Stimulated activated memory B cell treated with anti-CD40 and anti-IgM and Interleukin-4, amounts not matched to agents 10 μg/mL and 1 μg/mL and 100 μg/mL, for 72 hours (primary cell): ENCODE data around the gene BCL3.

Experiments used
- ATAC-seq: fragments of 150-1000 bp; cut with Tn5 transposase; 2 replicates; pipeline ENCODE4 v1.10.0; 2021
- H3K27ac Mint-ChIP-seq: one replicate; pipeline ENCODE4 v1.8.0; 2022; ENCODE audit warnings: mild to moderate bottlenecking, mixed read lengths
- H3K27me3 Mint-ChIP-seq: one replicate; pipeline ENCODE4 v1.8.0; 2022; ENCODE audit warnings: mixed read lengths
- H3K36me3 Mint-ChIP-seq: one replicate; pipeline ENCODE4 v1.8.0; 2022; ENCODE audit warnings: mixed read lengths
- H3K4me1 Mint-ChIP-seq: one replicate; pipeline ENCODE4 v1.8.0; 2022; ENCODE audit warnings: mixed read lengths
- H3K4me3 Mint-ChIP-seq: one replicate; pipeline ENCODE4 v1.8.0; 2022; ENCODE audit warnings: mild to moderate bottlenecking, moderate library complexity, mixed read lengths
- H3K9me3 Mint-ChIP-seq: one replicate; pipeline ENCODE4 v1.8.0; 2022; ENCODE audit warnings: mixed read lengths

Gene BCL3

GRCh38 chr19:44745341-44745831 lies 3.1 kb upstream of the BCL3 start:
- Mint-ChIP-seq H3K9me3 (no peaks in the 10 kb centered on the region), H3K4me1 (peaks cover 45% of the 10 kb centered on the region), H3K4me3 (no peak overlapping the region), H3K27me3 (no peaks in the 10 kb centered on the region), H3K36me3 (peaks cover 7% of the 10 kb centered on the region), H3K27ac (peak overlapping the region; percentile 84)
- no peak for ATAC-seq

- H3K4me3 Mint-ChIP-seq = peak overlapping the region; percentile 30
- peak overlapping the region; percentile 84 for H3K27ac Mint-ChIP-seq
- peaks cover 13% of the 10 kb centered on the region for H3K36me3 Mint-ChIP-seq
- H3K27me3 Mint-ChIP-seq = no peaks in the 10 kb centered on the region
- peaks cover 51% of the 10 kb centered on the region for H3K4me1 Mint-ChIP-seq
- no peaks in the 10 kb centered on the region for H3K9me3 Mint-ChIP-seq
- no peak for ATAC-seq
Observed at GRCh38 chr19:44745887-44746600, 2.5 kb upstream of the BCL3 start.

- Mint-ChIP-seq H3K36me3 (peaks cover 19% of the 10 kb centered on the region), H3K27ac (peak overlapping the region; percentile 84), H3K4me1 (peaks cover 57% of the 10 kb centered on the region), H3K27me3 (no peaks in the 10 kb centered on the region), H3K9me3 (no peaks in the 10 kb centered on the region), H3K4me3 (peak overlapping the region; percentile 84)
- ATAC-seq = no peak
Observed at GRCh38 chr19:44746616-44746945, 1.9 kb upstream of the BCL3 start.

GRCh38 chr19:44746946-44747738 lies 1.4 kb upstream of the BCL3 start:
- H3K4me1 Mint-ChIP-seq = peaks cover 62% of the 10 kb centered on the region
- peak; percentile 84 for ATAC-seq
- H3K9me3 Mint-ChIP-seq = no peaks in the 10 kb centered on the region
- H3K27ac Mint-ChIP-seq = peak overlapping the region; percentile 84
- H3K4me3 Mint-ChIP-seq = peak overlapping the region; percentile 84
- peaks cover 24% of the 10 kb centered on the region for H3K36me3 Mint-ChIP-seq
- H3K27me3 Mint-ChIP-seq = no peaks in the 10 kb centered on the region

- Mint-ChIP-seq H3K36me3 (peaks cover 31% of the 10 kb centered on the region), H3K4me1 (peaks cover 63% of the 10 kb centered on the region), H3K27me3 (no peaks in the 10 kb centered on the region), H3K27ac (peak overlapping the region; percentile 84), H3K9me3 (no peaks in the 10 kb centered on the region), H3K4me3 (peak overlapping the region; percentile 84)
- peak; percentile 17 for ATAC-seq
Observed at GRCh38 chr19:44747739-44748425, 626 bp upstream of the BCL3 start.

GRCh38 chr19:44749292-44749691 lies 784 bp downstream of the BCL3 start:
- Mint-ChIP-seq H3K9me3 (no peaks in the 10 kb centered on the region), H3K27me3 (no peaks in the 10 kb centered on the region), H3K4me1 (peaks cover 69% of the 10 kb centered on the region), H3K4me3 (peak overlapping the region; percentile 94), H3K36me3 (peaks cover 31% of the 10 kb centered on the region), H3K27ac (peak overlapping the region; percentile 84)
- ATAC-seq = no peak

GRCh38 chr19:44749994-44750393 lies 1.5 kb downstream of the BCL3 start:
- Mint-ChIP-seq H3K27ac (peak overlapping the region; percentile 84), H3K4me3 (peak overlapping the region; percentile 94), H3K9me3 (no peaks in the 10 kb centered on the region), H3K27me3 (no peaks in the 10 kb centered on the region), H3K4me1 (peaks cover 76% of the 10 kb centered on the region), H3K36me3 (peaks cover 36% of the 10 kb centered on the region)
- no peak for ATAC-seq

GRCh38 chr19:44752123-44752815 lies 3.8 kb downstream of the BCL3 start:
- no peaks in the 10 kb centered on the region for H3K27me3 Mint-ChIP-seq
- no peaks in the 10 kb centered on the region for H3K9me3 Mint-ChIP-seq
- H3K36me3 Mint-ChIP-seq = peaks cover 47% of the 10 kb centered on the region
- H3K27ac Mint-ChIP-seq = peak overlapping the region; percentile 84
- peaks cover 66% of the 10 kb centered on the region for H3K4me1 Mint-ChIP-seq
- ATAC-seq = no peak
- peak overlapping the region; percentile 97 for H3K4me3 Mint-ChIP-seq

GRCh38 chr19:44752816-44753625 lies 4.5 kb downstream of the BCL3 start:
- Mint-ChIP-seq H3K4me1 (peaks cover 59% of the 10 kb centered on the region), H3K4me3 (peak overlapping the region; percentile 97), H3K27me3 (no peaks in the 10 kb centered on the region), H3K36me3 (peaks cover 54% of the 10 kb centered on the region), H3K27ac (peak overlapping the region; percentile 84), H3K9me3 (no peaks in the 10 kb centered on the region)
- ATAC-seq = peak; percentile 89

GRCh38 chr19:44753626-44753931 lies 5.1 kb downstream of the BCL3 start:
- no peaks in the 10 kb centered on the region for H3K27me3 Mint-ChIP-seq
- peaks cover 59% of the 10 kb centered on the region for H3K36me3 Mint-ChIP-seq
- peaks cover 58% of the 10 kb centered on the region for H3K4me1 Mint-ChIP-seq
- H3K27ac Mint-ChIP-seq = peak overlapping the region; percentile 84
- no peaks in the 10 kb centered on the region for H3K9me3 Mint-ChIP-seq
- H3K4me3 Mint-ChIP-seq = peak overlapping the region; percentile 97
- no peak for ATAC-seq

GRCh38 chr19:44753932-44754749 lies 5.6 kb downstream of the BCL3 start:
- H3K36me3 Mint-ChIP-seq = peaks cover 65% of the 10 kb centered on the region
- peaks cover 57% of the 10 kb centered on the region for H3K4me1 Mint-ChIP-seq
- peak; percentile 50 for ATAC-seq
- H3K9me3 Mint-ChIP-seq = no peaks in the 10 kb centered on the region
- no peaks in the 10 kb centered on the region for H3K27me3 Mint-ChIP-seq
- H3K27ac Mint-ChIP-seq = peak overlapping the region; percentile 84
- H3K4me3 Mint-ChIP-seq = peak overlapping the region; percentile 97

GRCh38 chr19:44754750-44755080 lies 6.2 kb downstream of the BCL3 start:
- Mint-ChIP-seq H3K4me1 (peaks cover 55% of the 10 kb centered on the region), H3K27me3 (no peaks in the 10 kb centered on the region), H3K4me3 (peak overlapping the region; percentile 97), H3K9me3 (no peaks in the 10 kb centered on the region), H3K36me3 (peaks cover 65% of the 10 kb centered on the region), H3K27ac (peak overlapping the region; percentile 84)
- no peak for ATAC-seq

- ATAC-seq = no peak
- Mint-ChIP-seq H3K27me3 (no peaks in the 10 kb centered on the region), H3K36me3 (peaks cover 70% of the 10 kb centered on the region), H3K9me3 (no peaks in the 10 kb centered on the region), H3K27ac (peak overlapping the region; percentile 84), H3K4me1 (peaks cover 54% of the 10 kb centered on the region), H3K4me3 (peak overlapping the region; percentile 97)
Observed at GRCh38 chr19:44755219-44755618, 6.7 kb downstream of the BCL3 start.

- no peak overlapping the region for H3K4me3 Mint-ChIP-seq
Observed at GRCh38 chr19:44756089-44756562, 7.6 kb downstream of the BCL3 start.

More at GRCh38 chr19:44756089-44756562, 7.6 kb downstream of the BCL3 start:
- no peak overlapping the region for H3K27ac Mint-ChIP-seq
- H3K4me1 Mint-ChIP-seq = peaks cover 44% of the 10 kb centered on the region
- no peaks in the 10 kb centered on the region for H3K27me3 Mint-ChIP-seq
- ATAC-seq = no peak
- H3K9me3 Mint-ChIP-seq = no peaks in the 10 kb centered on the region
- H3K36me3 Mint-ChIP-seq = peaks cover 67% of the 10 kb centered on the region
